Spleen (tissue), 11 donors: ENCODE data around the gene HES6. TPM values are rescaled to one million over a fixed set of nuclear protein-coding genes. Genes with fewer than 3 reads are reported as not detected.

Source experiments
- DNase-seq: peaks from one replicate; pipeline ENCODE4 v3.0.0-alpha.2; 2020
- H3K27ac ChIP-seq, 8 donors: fragments of 200-600 bp; sonication (generic) in 7 of 8; 1 replicate in 4 of 8; 2 replicates in 4 of 8; pipeline versions ENCODE4 v1.5.0 to v1.8.0; 2016 to 2021; ENCODE audit warnings: inconsistent platforms in 4 of 8, mild to moderate bottlenecking in 4 of 8, moderate library complexity in 1 of 8
- H3K27me3 ChIP-seq, 7 donors: fragments of 200-600 bp; sonication (generic) in 6 of 7; replicated peaks in 1 of 7; 1 replicate in 4 of 7; 2 replicates in 3 of 7; pipeline versions ENCODE4 v1.5.0 to v1.8.0; 2016 to 2021; ENCODE audit warnings: inconsistent platforms in 3 of 7, mild to moderate bottlenecking in 1 of 7
- H3K36me3 ChIP-seq, 6 donors: fragments of 200-600 bp; sonication (generic) in 5 of 6; 1 replicate in 4 of 6; 2 replicates in 2 of 6; pipeline versions ENCODE4 v1.5.0 to v1.8.0; 2016 to 2021; ENCODE audit warnings: inconsistent platforms in 2 of 6
- H3K4me1 ChIP-seq, 6 donors: fragments of 200-600 bp; sonication (generic) in 5 of 6; 1 replicate in 3 of 6; 2 replicates in 3 of 6; pipeline versions ENCODE4 v1.5.0 to v1.8.0; 2016 to 2021; ENCODE audit warnings: inconsistent platforms in 3 of 6
- H3K4me3 ChIP-seq, 8 donors: fragments of 200-600 bp; sonication (generic) in 7 of 8; 1 replicate in 4 of 8; 2 replicates in 4 of 8; pipeline versions ENCODE4 v1.5.0 to v1.8.0; 2016 to 2021; ENCODE audit warnings: inconsistent platforms in 4 of 8, mild to moderate bottlenecking in 4 of 8, moderate library complexity in 2 of 8
- H3K9me3 ChIP-seq, 8 donors: fragments of 200-600 bp; sonication (generic) in 7 of 8; 1 replicate in 4 of 8; 2 replicates in 4 of 8; pipeline versions ENCODE4 v1.5.0 to v1.8.0; 2016 to 2021; ENCODE audit warnings: inconsistent platforms in 4 of 8
- POLR2A ChIP-seq, 3 donors: fragments of 450-650 bp; IDR thresholded peaks; one replicate each; pipeline ENCODE4 v1.5.1; 2017; ENCODE audit warnings: antibody characterized with exemption in 3 of 3, mild to moderate bottlenecking in 1 of 3
- POLR2AphosphoS5 ChIP-seq, 3 donors: sonication (generic); formaldehyde crosslinking; IDR thresholded peaks; one replicate each; pipeline ENCODE4 v1.5.1; 2017; ENCODE audit warnings: antibody characterized with exemption in 3 of 3
- WGBS, 5 donors: extraction: QIAGEN DNeasy Blood & Tissue Kit in 3 of 5; methylation state at CpG; one replicate each; pipeline versions ENCODE4 v1.1.5 to v1.1.7; 2013 to 2018; 5-methylcytosine and 5-hydroxymethylcytosine counted together
- intact Hi-C: fragments of 100-400 bp; cut with DNase I; formaldehyde crosslinking; loops from one replicate; pipeline ENCODE4 v1.15.0; 2023; ENCODE audit warnings: low total_unique reads
- polyA plus RNA-seq, 3 donors: library from polyadenylated mRNA; stranded (reverse); fragments of 200-250 nt; gene quantifications; one replicate each; pipeline ENCODE4 v1.2.1, GENCODE V29; 2013
- total RNA-seq, 7 donors: library from RNA; depleted of rRNA in 3 of 7; stranded (reverse); fragments of >200 nt in 3 of 7; fragmentation: NEBNext Ultra II Directional in 4 of 7; extraction: Animal tissue kit (Norgen Biotek cat#: 25700) in 4 of 7; gene quantifications; one replicate each; pipeline versions ENCODE4 v1.1.0 to v1.2.1, GENCODE V29; 2016 to 2021
- TF ChIP-seq, protein P1 (sequence below), 11 experiments: fragments of 200-600 bp in 7 of 11; fragments of 450-650 bp in 4 of 11; sonication (generic) in 4 of 11; IDR thresholded peaks in 8 of 11; conservative IDR thresholded peaks in 3 of 11; 1 replicate in 7 of 11; 2 replicates in 4 of 11; pipeline versions ENCODE4 v1.4.0 to v1.8.0; 2016 to 2021; ENCODE audit warnings: antibody characterized with exemption in 11 of 11, inconsistent platforms in 4 of 11, mild to moderate bottlenecking in 1 of 11
- donor health status: healthy with polysubstance abuse.
- donor health status: DM: no; HTN: no; CAD: no; lungs with moderate emphysema.
- donor health status: DM: no; HTN: no; CAD: no.
- donor health status: Bipolar disorder and iron deficiency.
- donor health status: healthy.
- donor health status: DM: no; HTN: no; CAD: no.
- donor health status: DM: yes; HTN: yes; CAD: no.

HES6 gene
- total and polyA plus RNA-seq, 10 donors = 3.9 to 22.7 (median 8.3) TPM

DNA sequence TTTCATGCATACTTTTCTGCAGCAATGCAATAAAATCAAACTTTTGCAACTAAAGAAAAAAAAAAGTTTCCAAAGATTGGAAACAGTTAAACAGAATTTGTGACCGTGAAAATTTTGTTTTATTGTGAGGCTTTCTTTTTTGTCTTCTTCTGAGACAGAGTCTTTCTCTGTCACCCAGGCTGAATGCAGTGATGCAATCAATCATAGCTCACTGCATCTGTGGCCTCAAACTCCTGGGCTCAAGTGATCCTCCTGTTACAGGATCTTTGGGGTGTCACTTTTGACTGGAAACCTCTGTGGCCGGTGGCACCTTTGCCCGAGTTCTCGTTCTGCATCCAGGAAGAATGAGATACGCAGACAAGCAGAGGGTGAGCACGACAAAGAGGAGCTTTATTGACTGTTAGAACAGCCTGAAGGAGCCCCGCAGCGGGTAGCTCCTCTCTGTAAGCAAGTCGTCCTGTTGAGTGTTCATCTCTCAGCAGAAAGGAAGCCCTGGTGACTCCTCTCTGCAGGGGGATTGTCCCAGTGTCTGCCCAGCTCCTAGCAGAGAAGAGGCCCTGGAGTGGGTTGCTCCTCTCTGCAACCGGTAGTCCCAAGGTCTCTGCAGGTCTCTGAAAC is 19.5 kb downstream of the HES6 start:
- no peak for DNase-seq
- Histone ChIP-seq H3K27ac (no peak overlapping the region), H3K9me3 (no peaks in the 10 kb centered on the region), H3K36me3 (peaks cover 0 to 20% (median 3%) of the 10 kb centered on the region in 6 donors), H3K4me1 (no peaks in the 10 kb centered on the region), H3K4me3 (peak overlapping the region in 1 of 8 donors; percentile 42), H3K27me3 (peaks cover 0 to 9% (median 0%) of the 10 kb centered on the region in 7 donors)
- intact Hi-C loops = no loop called here
- 65 to 85% (median 82%) methylated on average over 8 to 10 of the region's 10 CpGs for WGBS, 5 donors
- TF ChIP-seq POLR2A (IDR thresholded peaks at IDR 0.05) (no peak), POLR2AphosphoS5 (IDR thresholded peaks at IDR 0.05) (no peak)
- TF ChIP-seq, protein P1, sequence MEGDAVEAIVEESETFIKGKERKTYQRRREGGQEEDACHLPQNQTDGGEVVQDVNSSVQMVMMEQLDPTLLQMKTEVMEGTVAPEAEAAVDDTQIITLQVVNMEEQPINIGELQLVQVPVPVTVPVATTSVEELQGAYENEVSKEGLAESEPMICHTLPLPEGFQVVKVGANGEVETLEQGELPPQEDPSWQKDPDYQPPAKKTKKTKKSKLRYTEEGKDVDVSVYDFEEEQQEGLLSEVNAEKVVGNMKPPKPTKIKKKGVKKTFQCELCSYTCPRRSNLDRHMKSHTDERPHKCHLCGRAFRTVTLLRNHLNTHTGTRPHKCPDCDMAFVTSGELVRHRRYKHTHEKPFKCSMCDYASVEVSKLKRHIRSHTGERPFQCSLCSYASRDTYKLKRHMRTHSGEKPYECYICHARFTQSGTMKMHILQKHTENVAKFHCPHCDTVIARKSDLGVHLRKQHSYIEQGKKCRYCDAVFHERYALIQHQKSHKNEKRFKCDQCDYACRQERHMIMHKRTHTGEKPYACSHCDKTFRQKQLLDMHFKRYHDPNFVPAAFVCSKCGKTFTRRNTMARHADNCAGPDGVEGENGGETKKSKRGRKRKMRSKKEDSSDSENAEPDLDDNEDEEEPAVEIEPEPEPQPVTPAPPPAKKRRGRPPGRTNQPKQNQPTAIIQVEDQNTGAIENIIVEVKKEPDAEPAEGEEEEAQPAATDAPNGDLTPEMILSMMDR (IDR thresholded peaks at IDR 0.05 in 8 of 11, conservative IDR thresholded peaks at IDR 0.05 in 3 of 11) = no peak

DNA sequence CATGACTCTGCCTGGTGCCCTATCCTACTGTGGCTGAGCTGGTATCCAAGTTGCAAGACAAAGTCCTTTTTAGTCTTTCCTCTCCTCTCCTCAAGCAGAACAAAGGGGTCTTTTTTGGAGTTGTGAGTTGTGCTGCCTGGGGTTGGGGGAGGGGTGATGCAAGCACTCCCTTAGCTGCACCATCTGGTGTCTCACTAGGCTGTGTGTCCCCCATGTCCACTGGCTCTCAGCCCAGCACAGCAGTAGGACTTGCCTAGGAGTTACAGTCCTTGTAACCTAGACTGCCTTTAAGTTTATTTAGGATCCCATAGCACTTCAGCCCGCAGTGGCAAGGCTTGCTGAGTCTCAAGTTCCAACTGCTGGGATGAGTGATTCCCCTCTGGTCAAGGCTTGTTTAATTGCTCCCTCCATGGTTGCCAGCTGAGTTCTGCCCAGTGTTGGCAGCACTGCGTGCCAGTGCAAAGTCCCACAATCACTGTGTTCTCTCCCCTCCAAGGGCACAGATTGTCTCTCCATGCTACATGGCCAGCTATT is 23.1 kb downstream of the HES6 start:
- H3K27me3 ChIP-seq = peaks cover 0 to 13% (median 0%) of the 10 kb centered on the region in 7 donors
- TF ChIP-seq POLR2A (IDR thresholded peaks at IDR 0.05) = no peak
- TF ChIP-seq, protein P1 (IDR thresholded peaks at IDR 0.05 in 8 of 11, conservative IDR thresholded peaks at IDR 0.05 in 3 of 11) = no peak
- H3K4me3 ChIP-seq = no peak overlapping the region
- intact Hi-C loops = no loop called here
- no peaks in the 10 kb centered on the region for H3K4me1 ChIP-seq
- 87 to 100% (median 95%) methylated on average over 2 of the region's 2 CpGs for WGBS, 5 donors
- H3K36me3 ChIP-seq = no peaks in the 10 kb centered on the region
- H3K9me3 ChIP-seq = no peaks in the 10 kb centered on the region
- DNase-seq = no peak
- H3K27ac ChIP-seq = no peak overlapping the region

DNA sequence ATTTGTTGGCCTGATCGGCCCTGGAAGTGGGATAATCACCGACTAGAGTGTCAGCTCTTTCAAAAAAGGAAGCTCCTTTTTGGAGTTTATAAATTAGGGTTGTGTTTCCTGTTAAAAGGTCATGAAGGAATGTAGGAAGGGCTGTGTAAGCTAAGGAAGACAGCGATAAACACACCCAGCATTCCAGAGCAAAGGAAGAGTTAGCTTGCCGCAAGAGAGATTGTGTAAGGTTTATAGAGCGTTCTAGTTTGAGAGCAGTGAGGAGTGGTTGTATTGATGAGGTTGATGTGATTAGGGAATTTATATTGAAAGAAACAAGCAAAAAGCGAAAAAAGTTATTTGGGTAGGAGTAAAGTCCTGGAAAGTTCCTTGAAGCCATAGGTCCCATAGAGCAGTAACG is 32.8 kb downstream of the HES6 start:
- peaks cover 5 to 19% (median 13%) of the 10 kb centered on the region in 6 donors for H3K4me1 ChIP-seq
- no peaks in the 10 kb centered on the region for H3K9me3 ChIP-seq
- no peaks in the 10 kb centered on the region for H3K27me3 ChIP-seq
- peak overlapping the region in 1 of 8 donors; percentile 8 for H3K27ac ChIP-seq
- no peak for TF ChIP-seq POLR2A (IDR thresholded peaks at IDR 0.05)
- TF ChIP-seq, protein P1 (IDR thresholded peaks at IDR 0.05 in 8 of 11, conservative IDR thresholded peaks at IDR 0.05 in 3 of 11) = no peak
- TF ChIP-seq POLR2AphosphoS5 (IDR thresholded peaks at IDR 0.05) = no peak
- no peak for DNase-seq
- no peaks in the 10 kb centered on the region for H3K36me3 ChIP-seq
- WGBS, 5 donors = 64 to 77% (median 69%) methylated on average over 7 of the region's 7 CpGs
- intact Hi-C loops = no loop called here
- H3K4me3 ChIP-seq = no peak overlapping the region

DNA sequence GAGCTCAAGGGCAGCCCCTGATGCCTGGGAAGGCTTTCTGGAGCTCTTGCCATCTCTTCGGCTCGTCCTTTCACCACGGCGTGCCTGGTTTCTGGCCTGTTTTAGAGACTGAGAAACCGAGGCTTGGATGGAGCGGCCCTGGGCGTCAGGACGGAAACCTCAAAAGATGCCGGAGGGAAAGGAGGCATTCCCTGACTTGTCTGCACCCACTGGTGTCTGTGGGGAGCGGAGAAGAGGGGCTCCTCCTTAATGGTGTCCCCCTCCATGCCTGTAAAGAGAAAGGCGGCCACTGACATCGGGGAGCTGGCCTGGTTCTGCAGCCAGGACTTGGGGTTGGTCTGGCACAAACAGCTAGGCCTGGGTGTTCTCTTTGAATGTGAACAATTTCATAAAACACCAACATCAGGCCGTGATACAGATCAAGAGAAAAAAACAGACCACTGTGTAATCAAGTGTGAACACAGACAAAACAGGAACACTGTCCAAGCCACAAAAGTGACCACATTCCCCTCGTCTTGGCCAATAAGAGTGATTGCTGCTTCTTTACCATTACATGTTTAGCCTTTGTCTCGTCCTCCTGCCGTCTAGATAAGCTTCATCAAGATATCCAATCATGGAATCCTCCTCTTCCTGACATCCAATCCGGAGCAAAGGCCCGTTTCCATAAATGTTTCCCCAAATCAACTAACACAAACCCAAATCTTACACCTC is 35.7 kb downstream of the HES6 start:
- H3K9me3 ChIP-seq = no peaks in the 10 kb centered on the region
- H3K27ac ChIP-seq = peak overlapping the region; percentile 72 to 97 (median 94)
- 48 to 62% (median 54%) methylated on average over 18 of the region's 18 CpGs for WGBS, 5 donors
- peak overlapping the region in 7 of 8 donors; percentile 16 to 90 (median 69) for H3K4me3 ChIP-seq
- no peak for TF ChIP-seq POLR2AphosphoS5 (IDR thresholded peaks at IDR 0.05)
- TF ChIP-seq, protein P1 (IDR thresholded peaks at IDR 0.05 in 8 of 11, conservative IDR thresholded peaks at IDR 0.05 in 3 of 11) = no peak
- TF ChIP-seq POLR2A (IDR thresholded peaks at IDR 0.05) = no peak
- intact Hi-C loops = no loop called here
- H3K36me3 ChIP-seq = no peaks in the 10 kb centered on the region
- H3K27me3 ChIP-seq = no peaks in the 10 kb centered on the region
- peaks cover 19 to 47% (median 39%) of the 10 kb centered on the region in 6 donors for H3K4me1 ChIP-seq
- DNase-seq = no peak
